Measurements from ENCODE around the gene CYP4F12. TPM values are rescaled to one million over a fixed set of nuclear protein-coding genes. Genes with fewer than 3 reads are reported as not detected.

CYP4F12 gene
- total RNA-seq, 1 experiment from 2014 or later = not detected

GRCh38 chr19:15669440-15669839, 3.4 kb upstream of the CYP4F12 start:
- peaks cover 33 to 35% of the 10 kb centered on the region in 2 experiments for H3K9me3 Mint-ChIP-seq
- Histone ChIP-seq H3K27me3 (ENCODE audit: insufficient read depth, low read length) (no peaks in the 10 kb centered on the region), H3K23me2 (ENCODE audit: insufficient read length, low read depth, low read length, poor library complexity, severe bottlenecking) (no peaks in the 10 kb centered on the region), H2AK5ac (ENCODE audit: insufficient read length, low read length) (no peak overlapping the region), H3T11ph (ENCODE audit: low read length) (no peak overlapping the region), H3K9ac (ENCODE audit: extremely low read depth, insufficient read length, low read length) (no peak overlapping the region), H3K4ac (ENCODE audit: low read depth, low read length) (no peak overlapping the region), H2BK120ac (ENCODE audit: low read depth, low read length, poor library complexity, severe bottlenecking) (no peak overlapping the region), H3K56ac (ENCODE audit: insufficient read length, low read depth, low read length) (no peak overlapping the region), H3K27ac (ENCODE audit: insufficient read length, low read depth, low read length) (no peak overlapping the region), H2BK5ac (ENCODE audit: insufficient read length, low read length) (no peak overlapping the region), H3K14ac (ENCODE audit: insufficient read depth, low read length) (no peak overlapping the region), H4K5ac (ENCODE audit: insufficient read length, low read depth, low read length) (no peak overlapping the region), H3K79me2 (ENCODE audit: insufficient read depth, low read length) (no peaks in the 10 kb centered on the region), H2AFZ (ENCODE audit: low read length) (no peak overlapping the region), H4K20me1 (ENCODE audit: control insufficient read depth, insufficient read depth, insufficient read length) (no peaks in the 10 kb centered on the region), H4K8ac (replicated peaks; ENCODE audit: insufficient read length, low read depth, low read length) (no peak overlapping the region), H3K4me1 (ENCODE audit: insufficient read depth, low read length) (no peaks in the 10 kb centered on the region), H3K23ac (ENCODE audit: insufficient read length, low read depth, low read length) (no peak overlapping the region), H3K18ac (ENCODE audit: insufficient read length, low read depth, low read length) (no peak overlapping the region), H3K79me1 (ENCODE audit: insufficient read depth, low read depth, low read length, poor library complexity, severe bottlenecking) (no peaks in the 10 kb centered on the region), H3K4me2 (ENCODE audit: insufficient read depth, insufficient read length, low read length) (no peak overlapping the region), H4K91ac (ENCODE audit: insufficient read length, low read depth, low read length) (no peak overlapping the region), H2BK20ac (ENCODE audit: low read depth, low read length, poor library complexity, severe bottlenecking) (no peak overlapping the region), H3K9me3 (ENCODE audit: control insufficient read depth, low read depth, low read length) (peaks cover 92% of the 10 kb centered on the region), H2BK15ac (ENCODE audit: low read depth, low read length) (no peak overlapping the region), H2BK12ac (ENCODE audit: insufficient read length, low read depth, low read length) (no peak overlapping the region)
- H3K36me3 Mint-ChIP-seq (ENCODE audit: insufficient read depth in 1 of 3, low read depth in 3 of 3) = peaks cover 7 to 13% (median 12%) of the 10 kb centered on the region in 3 experiments; a peak in 6 of 7 replicates
- no peak overlapping the region for H3K4me3 Mint-ChIP-seq
- no peak for TF ChIP-seq CTCF (conservative IDR thresholded peaks at IDR 0.05)
- H3K4me1 Mint-ChIP-seq = no peaks in the 10 kb centered on the region
- DNase-seq = no peak
- WGBS (ENCODE audit: extremely low coverage, insufficient read length, low lambda C conversion rate) = no CpG with 5 or more reads among the region's 3 CpGs
- no peak overlapping the region for H3K27ac Mint-ChIP-seq
- H3K27me3 Mint-ChIP-seq (ENCODE audit: low read depth) = peaks cover 1% of the 10 kb centered on the region

All from H9 (cell line).